Bladder microvascular endothelial cell (primary cell): ENCODE data around the gene WNT10A. TPM values are rescaled to one million over a fixed set of nuclear protein-coding genes. Genes with fewer than 3 reads are reported as not detected.

ENCODE experiments used
- total RNA-seq: library from RNA; depleted of rRNA; stranded (reverse); fragments of >200 nt; gene quantifications from 2 replicates; pipeline ENCODE4 v1.2.3, GENCODE V29; 2014

Gene WNT10A
- not detected in 2 replicates for total RNA-seq

GRCh38 chr2:218880102-218880858 lies at the start of gene WNT10A:
WNT10A (plus strand) TSS chr2:218880852; CDS start chr2:218880996, 144 bp downstream.

GRCh38 chr2:218831378-218831990 lies 49.2 kb upstream of the WNT10A start, which contains the start of gene PRKAG3:
PRKAG3 (minus strand) TSS chr2:218831803.

GRCh38 chr2:218859556-218859987 lies 21.1 kb upstream of the WNT10A start, which contains the start of gene WNT6:
WNT6 (plus strand) TSS chr2:218859805; CDS start chr2:218860038, 233 bp downstream.

Other genes with a start within 250 kb of the WNT10A start
- 4.0 and 10.2 TPM in 2 replicates for gene ZNF142, start 221.2 kb upstream of the WNT10A start, total RNA-seq
- 33.8 and 42.5 TPM in 2 replicates for gene BCS1L, start 221.2 kb upstream of the WNT10A start, total RNA-seq
- 25.4 and 37.7 TPM in 2 replicates for gene RNF25, start 208.8 kb upstream of the WNT10A start, total RNA-seq
- gene STK36, start 208.8 kb upstream of the WNT10A start, total RNA-seq = 6.6 and 21.6 TPM in 2 replicates
- gene TTLL4, start 170.0 kb upstream of the WNT10A start, total RNA-seq = 4.4 and 12.0 TPM in 2 replicates
- gene CYP27A1, start 98.7 kb upstream of the WNT10A start, total RNA-seq = 5.5 and 23.7 TPM in 2 replicates
- gene PRKAG3, start 49.0 kb upstream of the WNT10A start, total RNA-seq = not detected in 2 replicates
- gene WNT6, start 21.0 kb upstream of the WNT10A start, total RNA-seq = not detected in 2 replicates
- not detected in 2 replicates for gene CDK5R2, start 78.8 kb downstream of the WNT10A start, total RNA-seq
- gene FEV, start 104.3 kb downstream of the WNT10A start, total RNA-seq = not detected in 2 replicates
- not detected in 2 replicates for gene CRYBA2, start 112.6 kb downstream of the WNT10A start, total RNA-seq
- not detected in 2 replicates for gene CFAP65, start 160.7 kb downstream of the WNT10A start, total RNA-seq
- not detected in 2 replicates for gene IHH, start 180.1 kb downstream of the WNT10A start, total RNA-seq